Sigmoid colon (tissue), 7 donors: ENCODE measurements around the gene RRP1. TPM values are rescaled to one million over a fixed set of nuclear protein-coding genes. Genes with fewer than 3 reads are reported as not detected.
A peak's percentile ranks its signal among the peaks of the same experiment; 100 is the strongest.

Experiments used
- DNase-seq: peaks from one replicate; pipeline ENCODE4 v3.0.0-alpha.2; 2019
- H3K27ac ChIP-seq, 4 donors: fragments of 200-600 bp; sonication (generic); one replicate each; pipeline ENCODE4 v1.5.1; 2016 to 2019; ENCODE audit warnings: mild to moderate bottlenecking in 1 of 4
- H3K27me3 ChIP-seq, 3 donors: fragments of 200-600 bp; sonication (generic); one replicate each; pipeline ENCODE4 v1.5.1; 2019; ENCODE audit warnings: mild to moderate bottlenecking in 1 of 3
- H3K36me3 ChIP-seq, 4 donors: fragments of 200-600 bp; sonication (generic); one replicate each; pipeline ENCODE4 v1.5.1; 2016 to 2019
- H3K4me1 ChIP-seq, 4 donors: fragments of 200-600 bp; sonication (generic); one replicate each; pipeline ENCODE4 v1.5.1; 2017 to 2019
- H3K4me3 ChIP-seq, 4 donors: fragments of 200-600 bp; sonication (generic); one replicate each; pipeline ENCODE4 v1.5.1; 2017 to 2019; ENCODE audit warnings: mild to moderate bottlenecking in 2 of 4, moderate library complexity in 1 of 4
- H3K9me3 ChIP-seq, 4 donors: fragments of 200-600 bp in 3 of 4; sonication (generic) in 3 of 4; one replicate each; pipeline versions ENCODE4 v1.5.1 to v1.6.1; 2013 to 2019
- EP300 ChIP-seq, 4 donors: sonication (generic); formaldehyde crosslinking; IDR thresholded peaks; one replicate each; pipeline ENCODE4 v1.6.1; 2017; ENCODE audit warnings: antibody characterized with exemption in 4 of 4
- POLR2A ChIP-seq, 2 donors: fragments of 450-650 bp; IDR thresholded peaks; one replicate each; pipeline ENCODE4 v1.6.1; 2016; ENCODE audit warnings: antibody characterized with exemption in 2 of 2, mild to moderate bottlenecking in 2 of 2, moderate library complexity in 2 of 2
- POLR2AphosphoS5 ChIP-seq, 4 donors: sonication (generic); formaldehyde crosslinking; IDR thresholded peaks; one replicate each; pipeline ENCODE4 v1.6.1; 2017; ENCODE audit warnings: antibody characterized with exemption in 4 of 4
- WGBS, 2 donors: extraction: QIAGEN DNeasy Blood & Tissue Kit; methylation state at CpG; one replicate each; pipeline ENCODE4 v1.1.7; 2013; 5-methylcytosine and 5-hydroxymethylcytosine counted together
- intact Hi-C: fragments of 100-400 bp; cut with DNase I; formaldehyde crosslinking; loops from one replicate; pipeline ENCODE4 v1.15.1; 2023
- polyA plus RNA-seq, 3 donors: library from polyadenylated mRNA; stranded (reverse); fragments of 200-250 nt; gene quantifications; one replicate each; pipeline ENCODE4 v1.2.3, GENCODE V29; 2013
- total RNA-seq, 4 donors: library from RNA; depleted of rRNA; stranded (reverse); fragments of >200 nt; gene quantifications; one replicate each; pipeline ENCODE4 v1.1.0, GENCODE V29; 2016
- TF ChIP-seq, protein P1 (sequence below), 4 experiments: fragments of 450-650 bp in 3 of 4; fragments of 200-600 bp in 1 of 4; IDR thresholded peaks; one replicate each; pipeline ENCODE4 v1.5.1; 2016 to 2019; ENCODE audit warnings: antibody characterized with exemption in 4 of 4, mild to moderate bottlenecking in 3 of 4, moderate library complexity in 2 of 4
- donor health status: healthy with polysubstance abuse.
- donor health status: Bipolar disorder and iron deficiency.
- donor health status: healthy.

RRP1 gene
- total and polyA plus RNA-seq, 7 donors, result 3.9 to 16.2 (median 10.5) TPM

DNA sequence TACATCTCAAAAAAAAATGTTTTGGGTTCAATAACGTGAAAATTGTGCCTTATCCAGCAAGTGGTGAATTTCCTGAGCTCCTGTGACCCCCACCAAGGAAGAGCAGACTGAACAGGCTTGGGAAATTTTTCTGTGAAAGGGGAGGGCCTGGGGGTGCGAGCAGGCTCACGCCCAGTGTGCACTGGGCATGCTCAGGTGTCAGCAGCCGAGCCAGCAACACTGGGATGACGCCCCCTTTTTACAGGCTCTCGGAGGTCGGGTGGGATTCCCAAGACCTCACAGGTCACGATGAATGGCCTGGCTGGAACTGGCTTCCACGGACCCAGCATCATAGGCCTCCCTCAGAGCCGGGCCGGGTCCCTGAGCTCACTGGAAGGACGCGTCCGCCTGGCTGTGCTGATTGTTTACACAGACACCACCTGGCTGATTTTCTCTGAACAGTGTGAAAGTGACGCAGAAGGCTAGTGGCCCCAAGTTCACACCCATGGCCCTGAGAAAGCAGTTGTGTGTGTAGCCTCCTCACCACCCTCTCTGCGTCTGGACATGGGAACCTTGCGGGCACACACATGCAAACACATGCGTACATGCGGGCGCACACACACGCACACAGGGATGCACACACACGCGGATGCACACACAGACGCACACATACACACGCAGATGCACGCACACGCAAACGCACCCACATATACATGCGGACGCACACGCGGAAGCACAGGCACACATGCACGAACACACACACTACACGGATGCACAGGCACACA, 22.5 kb upstream of the RRP1 start:
- Histone ChIP-seq H3K9me3 (no peaks in the 10 kb centered on the region), H3K4me3 (no peak overlapping the region), H3K4me1 (peaks cover 0 to 22% (median 12%) of the 10 kb centered on the region in 4 donors), H3K27ac (peak overlapping the region in 1 of 4 donors; percentile 2), H3K27me3 (no peaks in the 10 kb centered on the region), H3K36me3 (peaks cover 0 to 8% (median 0%) of the 10 kb centered on the region in 4 donors)
- DNase-seq, result no peak
- TF ChIP-seq, protein P1, sequence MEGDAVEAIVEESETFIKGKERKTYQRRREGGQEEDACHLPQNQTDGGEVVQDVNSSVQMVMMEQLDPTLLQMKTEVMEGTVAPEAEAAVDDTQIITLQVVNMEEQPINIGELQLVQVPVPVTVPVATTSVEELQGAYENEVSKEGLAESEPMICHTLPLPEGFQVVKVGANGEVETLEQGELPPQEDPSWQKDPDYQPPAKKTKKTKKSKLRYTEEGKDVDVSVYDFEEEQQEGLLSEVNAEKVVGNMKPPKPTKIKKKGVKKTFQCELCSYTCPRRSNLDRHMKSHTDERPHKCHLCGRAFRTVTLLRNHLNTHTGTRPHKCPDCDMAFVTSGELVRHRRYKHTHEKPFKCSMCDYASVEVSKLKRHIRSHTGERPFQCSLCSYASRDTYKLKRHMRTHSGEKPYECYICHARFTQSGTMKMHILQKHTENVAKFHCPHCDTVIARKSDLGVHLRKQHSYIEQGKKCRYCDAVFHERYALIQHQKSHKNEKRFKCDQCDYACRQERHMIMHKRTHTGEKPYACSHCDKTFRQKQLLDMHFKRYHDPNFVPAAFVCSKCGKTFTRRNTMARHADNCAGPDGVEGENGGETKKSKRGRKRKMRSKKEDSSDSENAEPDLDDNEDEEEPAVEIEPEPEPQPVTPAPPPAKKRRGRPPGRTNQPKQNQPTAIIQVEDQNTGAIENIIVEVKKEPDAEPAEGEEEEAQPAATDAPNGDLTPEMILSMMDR (IDR thresholded peaks at IDR 0.05), result no peak
- no peak for TF ChIP-seq POLR2A (IDR thresholded peaks at IDR 0.05)
- no peak for TF ChIP-seq EP300 (IDR thresholded peaks at IDR 0.05)
- TF ChIP-seq POLR2AphosphoS5 (IDR thresholded peaks at IDR 0.05), result no peak
- 41 to 76% methylated on average over 34 of the region's 34 CpGs for WGBS, 2 donors
- intact Hi-C loops, result no loop called here

DNA sequence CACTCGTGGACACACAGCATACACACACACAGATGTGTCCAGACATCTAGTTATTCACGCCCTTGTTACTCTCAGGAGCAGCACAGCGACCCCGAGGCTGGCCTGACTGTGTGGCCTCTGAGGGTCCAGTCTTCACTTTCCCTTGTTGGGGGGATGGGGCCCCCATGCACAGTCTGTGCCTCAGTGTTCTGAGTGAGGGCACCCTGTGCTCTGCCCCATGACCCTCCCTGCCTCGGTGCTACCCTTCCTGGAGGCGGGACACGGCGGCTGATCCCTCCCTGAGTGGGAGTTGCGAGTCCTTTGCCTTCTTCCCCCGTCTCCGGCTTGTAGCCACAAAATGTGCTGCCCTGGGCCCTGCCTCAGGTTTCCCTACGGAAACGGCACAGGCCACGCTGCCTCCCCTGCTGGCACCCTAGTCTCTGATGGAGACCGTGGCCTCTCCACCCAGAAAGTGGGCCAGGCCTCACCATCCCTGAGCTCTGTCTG, 21.8 kb upstream of the RRP1 start:
- intact Hi-C loops, result no loop called here
- WGBS, 2 donors, result 64 to 84% methylated on average over 15 of the region's 15 CpGs
- Histone ChIP-seq H3K27ac (peak overlapping the region in 1 of 4 donors; percentile 41), H3K4me3 (no peak overlapping the region), H3K36me3 (peaks cover 0 to 7% (median 0%) of the 10 kb centered on the region in 4 donors), H3K4me1 (peaks cover 0 to 22% (median 12%) of the 10 kb centered on the region in 4 donors), H3K9me3 (no peaks in the 10 kb centered on the region), H3K27me3 (no peaks in the 10 kb centered on the region)
- TF ChIP-seq POLR2A (IDR thresholded peaks at IDR 0.05) (no peak), EP300 (IDR thresholded peaks at IDR 0.05) (no peak), POLR2AphosphoS5 (IDR thresholded peaks at IDR 0.05) (no peak)
- TF ChIP-seq, protein P1 (IDR thresholded peaks at IDR 0.05), result no peak
- no peak for DNase-seq

DNA sequence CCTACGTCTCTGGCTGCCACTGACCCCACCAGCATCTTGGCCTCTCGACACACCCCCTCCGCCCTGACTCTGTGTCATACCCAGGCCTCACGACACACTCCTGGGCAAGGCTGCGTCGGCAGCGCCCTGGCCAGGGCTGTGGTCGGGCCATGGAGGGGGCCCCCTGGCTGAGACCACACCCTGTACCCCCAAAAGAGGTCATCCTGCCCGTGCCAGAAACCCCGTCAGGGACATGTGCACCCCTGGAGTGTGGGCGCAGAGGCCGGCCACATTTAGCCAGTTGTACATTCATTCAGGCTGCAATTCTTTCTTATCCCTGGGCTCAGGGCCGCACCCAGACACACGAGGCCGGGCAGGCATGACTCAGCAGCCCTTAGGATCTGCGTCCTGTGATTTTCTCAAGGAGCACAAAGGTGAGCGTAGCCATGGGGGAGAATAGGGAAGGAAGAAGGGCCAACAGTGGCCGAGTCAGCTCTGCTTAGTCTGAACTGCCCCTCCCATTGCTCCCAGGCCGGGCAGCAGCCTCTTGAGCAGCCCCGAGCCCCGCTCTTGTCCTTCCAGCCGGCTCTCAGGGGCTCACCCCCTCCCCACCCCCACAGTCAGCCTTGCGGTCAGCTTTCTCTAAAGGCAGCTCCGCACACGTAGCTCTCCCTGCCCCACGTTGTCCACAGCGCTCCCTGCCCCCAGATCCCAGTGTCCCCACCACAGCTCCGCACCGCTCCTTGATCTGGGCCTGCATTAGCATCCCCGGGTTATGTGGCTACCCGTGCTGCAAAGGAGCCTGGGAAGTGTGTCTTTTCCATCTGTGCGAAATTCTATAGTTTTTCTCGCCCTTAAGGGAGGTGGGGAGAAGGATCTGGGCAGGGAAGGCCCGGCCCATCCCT, 21.2 kb upstream of the RRP1 start:
- Histone ChIP-seq H3K4me3 (no peak overlapping the region), H3K4me1 (peaks cover 0 to 22% (median 12%) of the 10 kb centered on the region in 4 donors), H3K27ac (peak overlapping the region in 1 of 4 donors; percentile 41), H3K9me3 (no peaks in the 10 kb centered on the region), H3K36me3 (peaks cover 2 to 10% (median 2%) of the 10 kb centered on the region in 4 donors), H3K27me3 (no peaks in the 10 kb centered on the region)
- TF ChIP-seq POLR2AphosphoS5 (IDR thresholded peaks at IDR 0.05) (peak in 1 of 4 donors; percentile 13), EP300 (IDR thresholded peaks at IDR 0.05) (no peak), POLR2A (IDR thresholded peaks at IDR 0.05) (no peak)
- TF ChIP-seq, protein P1 (IDR thresholded peaks at IDR 0.05), result no peak
- no peak for DNase-seq
- WGBS, 2 donors, result 48 to 66% methylated on average over 34 of the region's 34 CpGs
- intact Hi-C loops, result no loop called here

DNA sequence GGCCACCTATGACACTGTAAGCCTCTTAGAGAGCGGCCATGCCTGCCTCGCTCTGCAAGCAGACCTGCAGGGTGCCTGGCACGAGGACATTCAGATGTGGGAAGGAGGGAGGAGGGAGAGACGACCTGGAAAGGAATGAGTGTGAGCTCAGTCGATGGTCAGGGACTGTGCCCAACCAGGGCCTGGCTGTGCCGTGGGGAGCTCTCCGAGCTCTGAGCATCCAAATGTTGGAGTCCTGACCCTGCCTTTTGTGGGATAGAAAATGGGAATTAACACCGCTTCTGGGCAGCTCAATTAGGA, 20.6 kb upstream of the RRP1 start:
- Histone ChIP-seq H3K4me3 (no peak overlapping the region), H3K27me3 (no peaks in the 10 kb centered on the region), H3K4me1 (peaks cover 0 to 22% (median 12%) of the 10 kb centered on the region in 4 donors), H3K36me3 (peaks cover 8 to 13% (median 8%) of the 10 kb centered on the region in 4 donors), H3K9me3 (no peaks in the 10 kb centered on the region), H3K27ac (no peak overlapping the region)
- no peak for DNase-seq
- 69 to 89% methylated on average over 8 of the region's 8 CpGs for WGBS, 2 donors
- no peak for TF ChIP-seq POLR2AphosphoS5 (IDR thresholded peaks at IDR 0.05)
- TF ChIP-seq POLR2A (IDR thresholded peaks at IDR 0.05), result no peak
- TF ChIP-seq, protein P1 (IDR thresholded peaks at IDR 0.05), result no peak
- no peak for TF ChIP-seq EP300 (IDR thresholded peaks at IDR 0.05)
- intact Hi-C loops, result no loop called here
